ENCODE measurements around the gene ACOT7.
"Not testable (repeated sequence)": the region's sequence is repeated elsewhere in the genome, so short reads cannot be mapped to it uniquely, and the experiment has no call there.

ACOT7 gene, protein sequence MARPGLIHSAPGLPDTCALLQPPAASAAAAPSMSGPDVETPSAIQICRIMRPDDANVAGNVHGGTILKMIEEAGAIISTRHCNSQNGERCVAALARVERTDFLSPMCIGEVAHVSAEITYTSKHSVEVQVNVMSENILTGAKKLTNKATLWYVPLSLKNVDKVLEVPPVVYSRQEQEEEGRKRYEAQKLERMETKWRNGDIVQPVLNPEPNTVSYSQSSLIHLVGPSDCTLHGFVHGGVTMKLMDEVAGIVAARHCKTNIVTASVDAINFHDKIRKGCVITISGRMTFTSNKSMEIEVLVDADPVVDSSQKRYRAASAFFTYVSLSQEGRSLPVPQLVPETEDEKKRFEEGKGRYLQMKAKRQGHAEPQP

DNA sequence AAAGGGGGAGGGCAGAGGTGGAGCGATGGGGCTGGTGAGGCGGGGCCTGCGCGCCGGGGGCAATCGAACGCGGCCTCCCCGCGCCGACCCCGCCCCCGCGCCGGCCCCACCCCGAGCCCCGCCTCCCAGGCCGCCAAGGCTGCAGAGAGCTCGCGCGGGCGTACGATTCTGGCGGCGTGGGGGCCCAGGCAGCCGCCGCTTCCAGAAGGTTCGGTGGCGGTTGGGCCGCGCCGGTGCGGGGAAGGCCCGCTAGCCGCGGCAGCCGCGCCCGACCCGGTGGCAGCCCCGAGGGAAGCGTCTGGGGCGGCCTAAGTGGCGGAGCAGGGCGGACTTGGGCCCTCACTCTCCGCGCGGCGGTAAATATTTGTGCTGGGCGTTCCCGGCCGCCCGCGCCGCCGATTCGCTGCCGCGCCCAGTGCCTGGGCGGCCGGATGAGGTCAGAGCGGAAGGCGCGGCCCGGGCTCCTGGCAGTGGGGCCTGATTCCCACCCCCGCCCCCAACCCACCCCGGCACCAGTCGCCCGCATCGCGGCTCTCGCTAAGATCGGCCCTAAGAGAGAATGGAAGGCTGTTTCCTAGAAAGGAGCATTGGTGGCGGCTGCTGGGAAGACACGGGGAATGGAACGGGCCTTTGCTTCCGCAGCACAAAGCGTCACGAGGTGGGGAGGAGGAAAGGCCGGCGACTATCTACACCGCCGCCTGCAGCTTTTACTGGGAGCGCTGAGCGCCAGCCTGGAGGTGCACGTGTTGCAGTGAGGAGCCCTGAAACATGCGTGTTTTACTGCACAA lies at the start of gene ACOT7:
ACOT7 (minus strand) TSS at position 368 of the 788 bp plus-strand sequence. CDS start 368 bp downstream, outside the sequence.
- peak; percentile 93 for DNase-seq

DNA sequence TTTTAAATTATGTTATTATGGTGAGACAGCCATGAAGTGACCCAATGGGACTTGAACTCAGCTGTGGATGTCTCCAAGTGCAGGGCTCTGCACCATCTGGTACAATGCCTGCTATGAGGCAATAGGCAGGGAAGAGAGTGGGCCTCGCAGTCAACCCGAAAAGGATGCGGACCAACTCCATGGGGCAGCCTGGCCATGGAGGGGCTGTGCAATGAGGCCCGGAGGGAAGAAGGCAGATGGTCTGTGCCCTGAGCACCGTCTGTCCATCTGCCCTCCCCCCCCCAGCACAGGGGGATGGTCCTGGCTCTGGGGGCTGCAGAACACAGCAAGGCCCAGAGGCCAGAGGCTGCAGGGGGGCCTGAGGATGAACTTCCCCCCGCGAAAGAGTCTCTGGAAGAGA lies 48.0 kb upstream of the ACOT7 start:
- DNase-seq = no peak

DNA sequence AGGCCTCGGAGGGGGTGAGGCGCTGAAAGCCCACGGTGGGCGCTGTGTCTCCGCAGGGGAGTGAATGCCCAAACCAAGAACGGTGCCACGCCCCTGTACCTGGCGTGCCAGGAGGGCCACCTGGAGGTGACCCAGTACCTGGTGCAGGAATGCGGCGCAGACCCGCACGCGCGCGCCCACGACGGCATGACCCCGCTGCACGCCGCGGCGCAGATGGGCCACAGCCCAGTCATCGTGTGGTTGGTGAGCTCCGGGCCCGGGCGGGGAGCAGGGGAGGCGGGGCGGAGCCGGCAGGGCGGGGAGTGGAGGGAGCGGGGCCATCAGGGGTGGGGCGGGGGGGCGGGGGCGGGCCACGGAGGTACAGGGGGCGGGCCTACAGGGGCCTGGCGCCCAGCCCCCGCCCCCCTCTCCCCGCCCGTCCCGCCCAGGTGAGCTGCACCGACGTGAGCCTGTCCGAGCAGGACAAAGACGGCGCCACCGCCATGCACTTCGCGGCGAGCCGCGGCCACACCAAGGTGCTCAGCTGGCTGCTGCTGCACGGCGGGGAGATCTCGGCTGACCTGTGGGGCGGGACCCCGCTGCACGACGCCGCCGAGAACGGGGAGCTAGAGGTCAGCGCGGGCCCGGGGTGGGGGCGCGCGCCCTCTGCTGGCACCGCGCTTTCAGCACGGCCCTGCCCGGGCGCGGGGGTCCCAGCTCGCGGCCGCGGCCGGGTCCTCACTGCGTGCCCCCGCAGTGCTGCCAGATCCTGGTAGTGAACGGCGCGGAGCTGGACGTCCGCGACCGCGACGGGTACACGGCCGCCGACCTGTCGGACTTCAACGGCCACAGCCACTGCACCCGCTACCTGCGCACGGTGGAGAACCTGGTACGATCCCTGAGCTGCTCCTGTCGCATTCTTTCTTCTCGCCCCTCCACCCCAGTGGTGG lies 46.9 kb upstream of the ACOT7 start:
- peak; percentile 75 for DNase-seq

DNA sequence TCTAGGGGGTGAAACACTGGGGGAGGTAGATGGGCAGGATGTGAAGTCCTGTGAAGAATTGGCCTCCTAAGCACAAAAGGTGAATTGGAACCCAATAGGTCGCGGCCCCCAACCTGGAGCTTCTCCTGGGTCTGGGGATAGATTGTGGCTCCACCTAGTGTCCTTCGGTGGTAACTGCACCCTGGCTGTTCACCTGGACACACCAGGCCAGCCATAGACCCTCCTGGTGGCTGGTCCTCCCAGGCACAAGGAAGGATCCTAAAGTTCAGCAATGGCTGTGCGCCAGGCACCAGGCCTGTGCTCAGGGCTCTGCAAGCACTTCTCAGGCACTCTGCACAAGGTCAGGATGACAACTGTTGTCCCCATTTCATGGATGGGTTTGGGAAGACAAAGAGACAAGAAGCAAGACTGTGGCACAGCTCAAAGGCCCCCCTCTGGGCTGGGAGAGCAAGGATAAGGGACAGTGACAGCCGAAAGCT lies 44.5 kb upstream of the ACOT7 start:
- peak; percentile 71 for DNase-seq

DNA sequence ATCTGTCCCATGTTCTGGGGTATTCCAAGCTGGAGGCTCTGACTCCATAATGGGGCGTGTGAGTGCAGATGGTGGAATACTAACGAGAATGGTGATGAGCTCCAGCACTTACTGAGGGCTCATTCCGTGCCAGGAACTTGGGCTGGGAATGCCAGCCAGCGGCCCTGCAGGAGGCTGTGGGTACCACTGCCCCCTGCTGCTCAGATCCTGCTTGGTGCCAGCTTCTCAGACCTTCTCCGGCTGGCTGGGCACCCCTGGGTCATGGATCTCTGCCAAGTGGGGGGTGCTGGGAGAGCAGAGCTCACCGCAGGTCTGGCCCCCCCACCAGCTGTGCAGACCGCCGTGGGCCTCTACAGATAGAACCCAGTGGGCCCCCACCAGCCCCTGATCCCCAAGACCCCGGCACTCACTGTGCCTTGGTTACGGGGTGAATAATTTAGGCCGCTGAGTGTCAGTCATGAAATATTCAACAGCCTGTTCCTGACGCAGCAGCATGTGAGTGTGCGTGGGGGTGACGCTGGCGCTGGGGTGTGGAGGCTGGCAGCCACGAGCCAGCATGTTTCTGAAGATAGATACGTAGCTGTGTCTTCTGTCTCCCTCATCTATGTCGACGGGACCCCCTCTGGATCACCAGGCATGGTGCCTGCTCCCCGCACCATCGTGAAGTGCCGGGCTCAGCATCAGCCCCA lies 43.6 kb upstream of the ACOT7 start:
- DNase-seq = not testable (repeated sequence)

DNA sequence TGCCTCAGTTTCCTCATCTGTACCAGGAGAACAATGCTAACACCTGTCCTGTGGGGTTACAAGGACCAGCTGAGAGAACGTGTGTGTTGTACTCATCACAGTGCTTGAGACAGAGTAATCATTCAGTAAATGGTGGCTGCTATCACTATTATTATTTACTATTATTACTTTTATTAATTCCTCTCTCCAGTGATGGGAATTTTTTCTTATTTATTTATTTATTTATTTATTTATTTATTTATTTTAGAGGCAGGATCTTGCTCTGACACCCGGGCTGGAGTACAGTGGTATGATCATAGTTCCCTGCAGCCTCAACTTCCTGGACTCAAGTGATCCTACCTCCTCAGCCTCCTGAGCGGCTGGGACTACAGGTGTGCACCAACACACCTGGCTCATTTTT lies 42.7 kb upstream of the ACOT7 start:
- DNase-seq = not testable (repeated sequence)

DNA sequence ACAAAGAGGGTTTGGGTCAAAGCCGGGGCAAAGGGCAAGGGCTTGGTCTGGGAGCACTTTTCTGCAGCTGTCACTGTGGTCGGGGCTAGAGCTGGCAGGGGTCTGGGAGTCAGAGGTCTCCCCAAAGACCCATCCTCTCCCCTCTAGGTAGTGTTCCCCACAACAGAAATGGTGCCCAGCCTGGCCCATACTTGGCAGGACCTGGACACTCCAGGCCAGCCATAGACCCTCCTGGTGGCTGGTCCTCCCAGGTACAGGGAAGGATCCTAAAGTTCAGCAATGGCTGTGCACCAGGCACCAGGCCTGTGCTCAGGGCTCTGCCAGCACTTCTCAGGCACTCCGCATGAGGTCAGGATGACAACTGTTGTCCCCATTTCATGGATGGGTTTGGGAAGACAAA lies 42.0 kb upstream of the ACOT7 start:
- no peak for DNase-seq

DNA sequence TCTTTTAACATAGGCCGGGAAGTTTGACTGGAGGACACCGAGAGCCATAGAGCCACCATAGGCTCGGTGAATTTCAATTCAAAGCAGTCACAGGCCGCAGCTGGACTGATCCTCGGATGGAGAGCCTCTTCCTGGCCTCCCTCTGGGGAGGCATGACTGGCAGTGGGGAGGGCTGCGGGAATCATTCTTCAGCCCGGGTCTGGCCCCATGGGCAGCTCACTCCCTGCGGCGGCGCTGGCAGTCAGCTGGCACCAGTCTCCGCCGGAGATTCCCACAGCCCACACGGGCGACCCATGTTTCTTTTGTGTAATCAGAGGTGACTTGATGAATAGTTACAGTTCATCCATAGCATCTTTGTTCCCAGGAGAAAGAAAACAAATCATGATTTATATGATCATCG lies 41.6 kb upstream of the ACOT7 start:
- DNase-seq = no peak

DNA sequence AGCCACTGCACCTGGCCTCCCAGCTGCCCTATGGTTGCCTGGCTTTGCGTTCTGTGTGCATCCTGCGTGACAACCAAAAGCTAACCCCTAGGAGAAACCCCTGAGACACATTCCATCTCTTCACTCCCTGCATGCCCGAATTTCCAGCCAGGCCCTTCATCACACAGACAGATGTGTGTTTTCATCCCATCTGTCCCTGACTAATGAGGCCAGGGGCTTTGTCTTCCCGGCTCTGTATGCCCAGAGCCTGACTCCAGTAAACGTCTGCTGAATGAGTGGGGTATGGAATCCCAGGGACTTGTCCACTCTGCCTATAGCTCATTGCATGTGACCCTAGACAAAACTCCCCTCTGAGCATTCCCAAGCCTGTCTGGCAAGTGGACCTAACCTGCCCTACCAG lies 40.6 kb upstream of the ACOT7 start:
- DNase-seq = no peak

DNA sequence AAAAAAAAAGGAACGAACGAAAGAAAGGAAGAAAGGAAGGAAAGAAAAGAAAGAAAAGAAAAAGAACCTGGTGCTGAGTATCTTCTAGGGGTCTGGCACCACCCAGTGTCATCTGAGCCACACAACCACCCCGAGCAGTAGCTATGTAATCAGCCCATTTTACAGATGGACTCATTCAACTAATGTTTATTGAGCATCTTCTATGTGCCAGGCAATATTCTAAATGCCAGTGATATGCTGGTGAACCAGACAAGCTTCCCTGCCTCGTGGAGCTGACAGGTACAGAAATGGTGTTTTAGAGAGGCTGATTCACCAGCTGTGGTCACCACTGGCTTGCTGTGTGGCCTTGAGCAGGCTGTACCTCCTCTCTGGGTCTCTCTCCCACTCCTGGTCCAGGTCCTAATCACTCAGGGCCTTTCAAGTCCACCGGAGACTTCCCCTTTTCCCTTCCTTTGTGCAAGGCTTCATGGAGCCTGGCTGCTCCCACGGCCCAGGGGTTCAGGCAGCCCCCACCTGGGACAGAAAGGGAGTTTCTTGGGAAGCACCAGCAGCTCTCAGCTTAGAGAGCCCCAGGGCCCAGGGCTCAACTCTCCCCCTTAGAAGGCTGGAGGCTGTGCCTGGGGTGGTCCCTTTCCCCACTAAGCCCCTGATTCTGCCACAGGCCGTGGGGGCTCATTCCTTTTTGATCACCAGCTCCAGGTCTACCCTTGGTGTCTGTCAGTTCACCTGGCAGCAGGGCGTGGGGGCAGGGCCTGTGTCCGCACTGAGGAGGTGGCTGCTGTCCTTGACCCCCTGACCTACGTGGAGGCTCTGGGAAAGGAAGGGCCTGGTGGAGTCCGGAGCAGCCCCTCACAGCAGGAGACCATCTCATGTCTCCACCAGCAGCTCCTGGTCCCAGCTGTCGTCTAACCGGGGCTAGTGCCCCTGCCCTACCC lies 38.3 kb upstream of the ACOT7 start:
- DNase-seq = not testable (repeated sequence)

DNA sequence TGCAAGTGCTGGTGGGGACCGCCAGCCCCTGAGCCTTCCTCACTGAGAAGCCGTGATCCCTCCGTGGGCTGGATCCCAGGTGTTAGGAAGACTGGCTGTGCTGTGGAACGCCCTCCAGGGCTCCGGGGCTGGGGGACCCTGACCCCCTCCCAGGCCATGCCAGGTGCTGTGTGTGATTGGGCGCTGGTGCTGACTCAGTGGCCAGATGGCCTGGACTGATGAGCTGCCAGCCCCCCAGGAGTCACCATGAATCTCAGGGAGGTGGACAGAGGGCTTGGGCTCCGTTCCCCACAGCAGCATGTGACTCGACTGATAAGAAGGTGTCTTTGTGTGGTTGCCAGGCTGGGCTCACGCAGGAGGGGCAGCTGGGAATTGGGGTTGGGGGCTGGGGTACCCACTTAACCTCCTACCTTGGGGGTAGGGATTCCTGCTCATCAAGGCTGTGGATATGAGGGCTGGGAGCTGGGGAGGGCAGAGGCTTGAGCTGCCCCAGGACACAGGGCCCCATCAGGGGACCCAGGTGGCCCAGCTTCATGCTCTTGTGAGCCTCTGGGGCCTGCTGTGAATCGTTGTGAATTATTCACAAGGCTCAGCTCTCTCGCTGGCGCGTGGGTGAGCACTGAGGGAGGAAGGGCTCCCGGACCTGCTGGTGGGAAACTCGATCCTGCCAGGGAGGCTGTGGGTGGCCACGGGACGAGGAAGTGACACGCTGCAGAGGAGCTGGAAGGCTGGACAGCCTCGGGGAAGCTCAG lies 36.3 kb upstream of the ACOT7 start:
- DNase-seq = not testable (repeated sequence)

DNA sequence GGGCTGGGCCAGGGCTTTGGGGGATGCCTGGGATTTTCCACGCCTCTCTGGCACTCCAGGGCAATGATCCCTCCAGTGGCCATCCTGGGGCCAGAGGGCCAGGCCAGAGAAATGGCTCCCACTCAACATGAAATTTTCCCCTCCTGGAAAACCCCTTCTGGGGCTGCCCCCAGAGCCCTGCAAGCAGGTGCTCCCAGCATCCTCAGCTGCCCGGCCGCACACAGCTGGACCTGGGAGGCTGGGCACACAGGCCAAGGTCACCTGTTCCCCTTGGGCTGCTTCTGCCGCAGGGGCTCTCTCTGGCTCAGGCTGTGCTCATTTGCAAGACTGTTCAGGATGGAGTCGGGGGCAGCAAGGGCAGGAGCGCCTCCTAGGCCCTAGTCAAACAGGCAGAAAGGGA lies 34.9 kb upstream of the ACOT7 start:
- DNase-seq = not testable (repeated sequence)

DNA sequence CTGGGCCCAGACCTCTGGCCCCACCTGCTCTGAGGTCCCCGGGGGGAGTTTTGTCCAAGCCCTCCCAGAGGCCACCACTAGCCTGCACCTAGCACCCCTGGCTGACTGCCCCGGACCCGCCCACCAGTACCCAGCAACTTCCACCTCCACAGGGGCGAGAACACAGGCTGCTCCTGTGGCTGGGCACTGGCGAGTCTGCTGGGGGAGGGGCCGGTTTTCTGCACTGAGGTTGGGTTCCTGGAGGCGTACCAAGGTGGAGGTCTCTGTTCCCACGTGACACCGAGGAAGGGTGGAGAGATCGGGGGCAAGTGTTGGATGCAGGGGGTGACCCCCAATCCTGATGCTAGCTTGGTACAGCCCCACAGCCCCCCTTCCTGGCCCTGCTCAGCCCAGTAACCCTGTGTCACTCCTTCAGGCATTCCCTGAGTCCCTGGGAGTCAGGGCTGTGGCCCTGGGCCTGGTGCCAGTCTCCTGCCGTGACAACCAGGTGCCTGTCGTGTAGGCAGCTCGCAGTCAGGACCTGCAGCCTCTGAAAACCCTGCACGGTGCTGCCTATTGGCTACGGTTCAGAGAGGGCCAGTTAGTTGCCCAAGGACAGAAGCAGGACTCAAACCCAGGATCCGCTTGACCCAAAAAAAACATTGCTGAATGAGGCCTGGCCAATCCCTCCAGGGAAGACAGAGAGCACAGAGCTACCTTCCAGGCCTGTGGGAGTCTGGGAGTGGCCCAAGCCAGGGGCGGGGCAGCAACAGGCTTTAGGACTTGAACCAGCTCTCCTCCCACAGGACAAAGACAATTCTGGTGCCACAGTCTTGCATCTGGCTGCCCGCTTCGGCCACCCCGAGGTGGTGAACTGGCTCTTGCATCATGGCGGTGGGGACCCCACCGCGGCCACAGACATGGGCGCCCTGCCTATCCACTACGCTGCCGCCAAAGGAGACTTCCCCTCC lies 34.1 kb upstream of the ACOT7 start:
- DNase-seq = no peak

DNA sequence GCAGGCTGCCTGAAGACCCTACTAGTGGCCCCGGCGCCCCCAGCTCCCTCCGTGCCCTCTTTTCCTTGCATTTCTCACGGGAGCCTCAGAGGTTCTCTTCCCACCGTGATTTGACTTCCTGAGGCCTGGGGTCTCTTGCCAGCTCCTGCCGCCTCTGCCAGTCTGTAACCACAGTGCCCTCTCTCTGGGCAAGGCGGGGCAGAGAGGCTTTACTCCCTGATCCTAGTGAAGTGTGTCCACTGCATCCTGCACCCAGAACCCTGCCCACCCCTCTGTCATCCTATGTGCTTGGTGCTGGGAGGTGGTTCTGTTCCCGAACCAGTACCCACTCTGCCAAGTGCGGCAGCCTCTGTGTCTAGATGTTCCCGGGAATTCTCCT lies 33.4 kb upstream of the ACOT7 start:
- no peak for DNase-seq

DNA sequence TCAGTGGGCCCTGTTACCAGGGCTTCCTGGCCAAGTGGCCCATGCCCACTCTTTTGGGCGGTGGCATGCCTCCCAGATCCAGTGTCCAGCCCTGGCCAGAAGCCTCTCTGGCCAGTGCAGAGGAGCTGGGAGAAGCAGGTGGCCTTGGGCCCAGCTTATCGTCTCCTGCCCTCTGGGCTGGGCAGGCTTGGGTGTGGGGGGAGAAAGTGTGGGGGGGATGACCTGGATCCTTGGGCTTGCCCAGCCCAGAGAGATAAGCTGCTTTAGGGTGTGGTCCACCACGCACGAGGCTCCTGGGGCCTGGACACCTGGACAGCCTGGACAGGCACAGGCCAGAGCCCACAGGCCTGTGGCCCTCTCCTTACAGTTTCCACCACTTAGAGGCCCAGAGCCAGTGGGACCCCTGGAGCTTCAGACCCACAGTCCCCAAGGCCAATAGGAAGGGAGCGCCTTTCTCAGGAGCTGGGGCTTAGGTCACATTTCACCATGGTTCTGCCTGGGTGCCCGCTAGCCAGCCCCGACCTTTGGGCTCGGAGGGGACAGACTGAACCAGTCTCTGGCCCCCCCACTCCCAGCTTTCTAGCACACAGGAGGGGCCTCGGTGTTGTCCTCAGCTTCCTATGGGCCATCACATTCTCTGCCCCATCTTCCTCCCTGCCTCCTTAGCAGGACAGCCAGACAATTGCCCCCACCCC lies 32.9 kb upstream of the ACOT7 start:
- DNase-seq = no peak

DNA sequence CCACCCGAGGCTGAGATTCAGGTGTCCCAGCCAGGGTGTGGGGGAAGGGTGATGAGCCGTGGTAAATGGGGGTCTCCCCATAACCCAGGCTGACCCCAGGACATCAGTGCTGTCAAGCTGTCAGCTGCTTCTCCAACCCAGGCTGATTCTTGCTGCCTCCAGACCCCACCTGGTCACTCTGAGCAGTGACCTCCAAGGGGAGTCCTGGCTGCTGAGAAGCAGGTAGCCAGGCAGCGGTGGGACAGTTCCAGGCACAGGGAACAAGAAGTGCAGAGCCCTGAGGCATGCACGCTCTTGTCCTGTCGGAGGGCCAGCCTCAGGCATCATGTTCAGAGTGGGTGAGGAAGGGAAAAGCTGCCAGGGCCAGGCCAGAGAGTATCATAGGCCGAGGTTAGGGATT lies 32.1 kb upstream of the ACOT7 start:
- DNase-seq = no peak

DNA sequence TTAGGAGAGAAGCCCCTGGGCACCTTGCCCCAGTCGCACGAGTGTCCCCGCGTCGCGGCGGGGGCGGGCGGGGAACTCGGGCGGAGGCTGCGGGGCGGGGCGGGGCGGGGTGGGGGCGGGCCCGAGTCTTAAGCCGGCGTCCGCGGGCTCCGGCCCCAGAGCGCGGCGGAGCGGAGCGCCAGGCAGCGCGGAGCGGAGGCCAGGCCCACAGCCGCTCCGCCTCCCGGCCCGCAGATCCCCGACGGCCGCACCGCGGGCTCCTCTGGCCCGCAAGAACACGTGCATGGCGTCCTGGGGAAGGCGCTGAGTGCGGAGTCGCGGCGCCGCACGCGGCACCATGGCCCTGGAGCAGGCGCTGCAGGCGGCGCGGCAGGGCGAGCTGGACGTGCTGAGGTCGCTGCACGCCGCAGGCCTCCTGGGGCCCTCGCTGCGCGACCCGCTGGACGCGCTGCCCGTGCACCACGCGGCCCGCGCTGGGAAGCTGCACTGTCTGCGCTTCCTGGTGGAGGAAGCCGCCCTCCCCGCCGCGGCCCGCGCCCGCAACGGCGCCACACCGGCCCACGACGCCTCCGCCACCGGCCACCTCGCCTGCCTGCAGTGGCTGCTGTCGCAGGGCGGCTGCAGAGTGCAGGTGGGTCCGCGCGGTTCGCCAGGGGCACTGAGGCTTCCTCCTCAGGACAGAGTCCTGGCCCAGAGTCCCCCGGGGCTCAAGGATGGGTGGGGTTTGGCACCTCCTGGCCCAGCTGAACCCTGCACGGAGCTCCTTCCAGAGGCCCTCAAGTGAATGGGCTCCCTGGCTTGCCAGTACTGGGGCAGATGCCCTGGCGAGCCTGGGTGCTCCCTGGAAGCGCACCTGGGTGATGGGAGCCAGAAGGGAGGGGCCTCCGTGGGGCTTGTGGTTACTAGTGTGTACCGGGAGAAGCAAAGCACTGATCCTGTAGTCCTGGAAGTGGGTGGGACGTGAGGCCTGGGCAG lies 31.3 kb upstream of the ACOT7 start, which contains the start of gene ESPN:
ESPN (plus strand) TSS at position 158 of the 975 bp plus-strand sequence; CDS start at position 338, 180 bp downstream.
- DNase-seq = no peak

Measured in stimulated activated CD4-positive, alpha-beta T cell treated with anti-CD3 and anti-CD28 coated beads, Interleukin-4, amount 100 ng/mL, for 1 hour (primary cell).